Esophagus muscularis mucosa (tissue), 4 donors: ENCODE measurements around the gene C4BPB. TPM values are rescaled to one million over a fixed set of nuclear protein-coding genes. Genes with fewer than 3 reads are reported as not detected.

ENCODE experiments used
- DNase-seq: peaks from one replicate; pipeline ENCODE4 v3.0.0-alpha.2; 2017; ENCODE audit errors: extremely low spot score
- H3K27ac ChIP-seq, 4 donors: fragments of 200-600 bp; sonication (generic); replicated peaks in 1 of 4; 1 replicate in 3 of 4; 2 replicates in 1 of 4; pipeline ENCODE4 v1.5.1; 2016 to 2019; ENCODE audit warnings: mild to moderate bottlenecking in 1 of 4
- H3K27me3 ChIP-seq, 4 donors: fragments of 200-600 bp; sonication (generic); one replicate each; pipeline versions ENCODE4 v1.5.1 to v1.6.0; 2016 to 2019
- H3K36me3 ChIP-seq, 4 donors: fragments of 200-600 bp; sonication (generic); one replicate each; pipeline ENCODE4 v1.5.1; 2016 to 2019
- H3K4me1 ChIP-seq, 4 donors: fragments of 200-600 bp; sonication (generic); one replicate each; pipeline ENCODE4 v1.5.1; 2016 to 2019
- H3K4me3 ChIP-seq, 4 donors: fragments of 200-600 bp; sonication (generic); 1 replicate in 2 of 4; 2 replicates in 2 of 4; pipeline ENCODE4 v1.5.1; 2016 to 2019; ENCODE audit warnings: mild to moderate bottlenecking in 4 of 4, moderate library complexity in 1 of 4
- H3K9me3 ChIP-seq, 4 donors: fragments of 200-600 bp; sonication (generic); 1 replicate in 3 of 4; 2 replicates in 1 of 4; pipeline ENCODE4 v1.5.1; 2016 to 2019
- CTCF ChIP-seq, 3 experiments: fragments of 200-600 bp in 2 of 3; fragments of 450-650 bp in 1 of 3; sonication (generic) in 2 of 3; IDR thresholded peaks; one replicate each; pipeline ENCODE4 v1.5.1; 2017 to 2019; ENCODE audit warnings: antibody characterized with exemption in 3 of 3, mild to moderate bottlenecking in 2 of 3, moderate library complexity in 1 of 3
- EP300 ChIP-seq: sonication (generic); formaldehyde crosslinking; IDR thresholded peaks from one replicate; pipeline ENCODE4 v1.6.1; 2017; ENCODE audit warnings: antibody characterized with exemption
- POLR2A ChIP-seq: fragments of 450-650 bp; IDR thresholded peaks from one replicate; pipeline ENCODE4 v1.6.1; 2017; ENCODE audit warnings: antibody characterized with exemption, moderate library complexity, mild to moderate bottlenecking, low read depth
- POLR2AphosphoS5 ChIP-seq, 2 donors: sonication (generic); formaldehyde crosslinking; IDR thresholded peaks; one replicate each; pipeline ENCODE4 v1.6.1; 2017; ENCODE audit warnings: antibody characterized with exemption in 2 of 2
- WGBS: methylation state at CpG from one replicate; pipeline ENCODE4 v1.1.5; 2018; 5-methylcytosine and 5-hydroxymethylcytosine counted together
- intact Hi-C: fragments of 100-400 bp; cut with DNase I; formaldehyde crosslinking; loops from one replicate; pipeline ENCODE4 v1.15.1; 2023
- total RNA-seq, 4 donors: library from RNA; depleted of rRNA; stranded (reverse); fragments of >200 nt; gene quantifications; one replicate each; pipeline versions ENCODE4 v1.1.0 to v1.2.1, GENCODE V29; 2016

C4BPB gene
- total RNA-seq, 4 donors from 2014 or later: 0.34 to 1.7 (median 0.50) TPM; not detected in 1

GRCh38 chr1:207077012-207077411, 11.6 kb upstream of the C4BPB start:
- intact Hi-C loops: loop anchor here (2.0 to 10.0 kb wide), 3 partner anchors 26 to 342 kb away; partner anchors contain the start of gene YOD1
- no peak for TF ChIP-seq POLR2A
- no peak for TF ChIP-seq CTCF (IDR thresholded peaks at IDR 0.05)
- TF ChIP-seq EP300: no peak
- TF ChIP-seq POLR2AphosphoS5 (IDR thresholded peaks at IDR 0.05): no peak

GRCh38 chr1:207077470-207078377, 10.9 kb upstream of the C4BPB start:
- WGBS: 44% methylated on average over 6 of the region's 6 CpGs
- no peaks in the 10 kb centered on the region for H3K9me3 ChIP-seq
- H3K27ac ChIP-seq: no peak overlapping the region
- no peak overlapping the region for H3K4me3 ChIP-seq
- intact Hi-C loops: loop anchor here (2.0 to 10.0 kb wide), 3 partner anchors 27 to 343 kb away; partner anchors contain the start of gene YOD1
- peaks cover 0 to 30% (median 5%) of the 10 kb centered on the region in 4 donors for H3K4me1 ChIP-seq
- DNase-seq: no peak
- TF ChIP-seq POLR2AphosphoS5 (IDR thresholded peaks at IDR 0.05) (no peak), POLR2A (no peak), CTCF (IDR thresholded peaks at IDR 0.05) (peak; percentile 77 to 89 (median 81))
- peaks cover 0 to 54% (median 16%) of the 10 kb centered on the region in 4 donors for H3K36me3 ChIP-seq
- no peaks in the 10 kb centered on the region for H3K27me3 ChIP-seq

More at GRCh38 chr1:207077012-207077411, 11.6 kb upstream of the C4BPB start:
- DNase-seq: no peak
- Histone ChIP-seq H3K9me3 (no peaks in the 10 kb centered on the region), H3K4me1 (peaks cover 0 to 30% (median 5%) of the 10 kb centered on the region in 4 donors), H3K36me3 (peaks cover 2 to 61% (median 22%) of the 10 kb centered on the region in 4 donors), H3K27me3 (no peaks in the 10 kb centered on the region), H3K4me3 (no peak overlapping the region), H3K27ac (no peak overlapping the region)
- WGBS: 95% methylated on average over 1 of the region's 1 CpG

- H3K9me3 ChIP-seq: no peaks in the 10 kb centered on the region
- 75% methylated on average over 11 of the region's 11 CpGs for WGBS
- peaks cover 0 to 30% (median 5%) of the 10 kb centered on the region in 4 donors for H3K4me1 ChIP-seq
- peaks cover 0 to 46% (median 13%) of the 10 kb centered on the region in 4 donors for H3K36me3 ChIP-seq
- no peak overlapping the region for H3K27ac ChIP-seq
- DNase-seq: no peak
- no peaks in the 10 kb centered on the region for H3K27me3 ChIP-seq
- no peak for TF ChIP-seq POLR2AphosphoS5 (IDR thresholded peaks at IDR 0.05)
- TF ChIP-seq CTCF (IDR thresholded peaks at IDR 0.05): no peak
- TF ChIP-seq EP300: no peak
- TF ChIP-seq POLR2A: no peak
- intact Hi-C loops: loop anchor here (5.0 to 10.0 kb wide), 2 partner anchors 329 to 344 kb away; no protein-coding TSS in a partner anchor
- no peak overlapping the region for H3K4me3 ChIP-seq
Observed at GRCh38 chr1:207078578-207079132, 10.0 kb upstream of the C4BPB start.

GRCh38 chr1:207079706-207080241, 8.9 kb upstream of the C4BPB start:
- no peak for DNase-seq
- no peak overlapping the region for H3K27ac ChIP-seq
- H3K4me1 ChIP-seq: peaks cover 0 to 20% (median 9%) of the 10 kb centered on the region in 4 donors
- no peak for TF ChIP-seq EP300
- no peak for TF ChIP-seq CTCF (IDR thresholded peaks at IDR 0.05)
- no peak for TF ChIP-seq POLR2AphosphoS5 (IDR thresholded peaks at IDR 0.05)
- intact Hi-C loops: loop anchor here (5.0 to 10.0 kb wide), 3 partner anchors 245 to 345 kb away; partner anchors contain the start of gene CD55
- H3K27me3 ChIP-seq: no peaks in the 10 kb centered on the region
- no peak overlapping the region for H3K4me3 ChIP-seq
- WGBS: 87% methylated on average over 6 of the region's 6 CpGs
- H3K36me3 ChIP-seq: peaks cover 0 to 35% (median 12%) of the 10 kb centered on the region in 4 donors
- no peaks in the 10 kb centered on the region for H3K9me3 ChIP-seq
